GM12878 (cell line): ENCODE measurements around the gene CHD5. TPM values are rescaled to one million over a fixed set of nuclear protein-coding genes. Genes with fewer than 3 reads are reported as not detected.

Experiments
- CBFB ChIP-seq: IDR thresholded peaks from 2 replicates; pipeline ENCODE4 v1.6.1; 2016; ENCODE audit warnings: antibody characterized with exemption, low read depth
- CBX3 ChIP-seq: fragments of 200-600 bp; sonication (generic); IDR thresholded peaks from 2 replicates; pipeline ENCODE4 v1.6.1; 2016; ENCODE audit warnings: low read depth, borderline replicate concordance
- FOS ChIP-seq: IDR thresholded peaks from 3 replicates; pipeline ENCODE4 v1.6.1; 2011; ENCODE audit warnings: borderline replicate concordance; ENCODE audit not compliant: insufficient read length; ENCODE audit errors: extremely low read depth
- FOXK2 ChIP-seq: fragments of 450-650 bp; IDR thresholded peaks from 2 replicates; pipeline ENCODE4 v1.6.1; 2017; ENCODE audit warnings: mild to moderate bottlenecking, moderate library complexity
- MEF2B ChIP-seq: fragments of 450-650 bp; IDR thresholded peaks from 2 replicates; pipeline ENCODE4 v1.6.1; 2018; ENCODE audit warnings: mild to moderate bottlenecking, moderate library complexity; ENCODE audit not compliant: partially characterized antibody, poor library complexity, severe bottlenecking
- NFIC ChIP-seq: IDR thresholded peaks from 2 replicates; pipeline ENCODE4 v1.6.1; 2012; ENCODE audit warnings: low read depth, mild to moderate bottlenecking, inconsistent platforms, low read length, moderate library complexity
- NR2C1 ChIP-seq: fragments of 450-650 bp; IDR thresholded peaks from 2 replicates; pipeline ENCODE4 v1.6.1; 2017; ENCODE audit warnings: antibody characterized with exemption, mild to moderate bottlenecking, moderate library complexity
- SIX5 ChIP-seq: IDR thresholded peaks from 2 replicates; pipeline ENCODE4 v1.6.1; 2011; ENCODE audit warnings: mild to moderate bottlenecking, low read depth, low read length, moderate library complexity; ENCODE audit not compliant: severe bottlenecking
- SMARCA5 ChIP-seq: fragments of 450-650 bp; IDR thresholded peaks from 2 replicates; pipeline ENCODE4 v1.6.1; 2017; ENCODE audit warnings: mild to moderate bottlenecking
- SREBF1 ChIP-seq: IDR thresholded peaks from 2 replicates; pipeline ENCODE4 v1.6.1; 2012; ENCODE audit warnings: mild to moderate bottlenecking, low read length
- WRNIP1 ChIP-seq: IDR thresholded peaks from 2 replicates; pipeline ENCODE4 v1.6.1; 2011; ENCODE audit warnings: low read depth, low read length, improper control_type of control experiment, borderline replicate concordance
- polyA plus RNA-seq, 11 experiments: library from polyadenylated mRNA; depleted of rRNA in 4 of 11; unstranded in 6 of 11; stranded (reverse) in 5 of 11; fragments of >200 nt; fragmentation: Nextera tagmentation in 4 of 11; fragmentation: Illumina TruSeq in 1 of 11; extraction: Ambion mirVana in 4 of 11; extraction: Trizol in 1 of 11; gene quantifications; 1 replicate in 1 of 11; 2 replicates in 10 of 11; pipeline versions ENCODE4 v1.2.1 to v1.2.3, GENCODE V29; 2011 to 2016; ENCODE audit warnings: inconsistent platforms in 2 of 11, missing spikeins in 2 of 11, low read depth in 1 of 11
- total RNA-seq, 4 experiments: library from RNA; depleted of rRNA in 3 of 4; stranded (reverse); fragments of >200 nt in 3 of 4; fragmentation: Illumina TruSeq in 1 of 4; extraction: Trizol in 1 of 4; gene quantifications; 2 replicates each; pipeline versions ENCODE4 v1.2.1 to v1.2.3, GENCODE V29; 2013 to 2021
- TF ChIP-seq, protein P1 (sequence below): fragments of 450-650 bp; conservative IDR thresholded peaks from 2 replicates; pipeline ENCODE4 v1.6.1; 2017; ENCODE audit warnings: mild to moderate bottlenecking, moderate library complexity
- TF ChIP-seq, protein P2 (sequence below): fragments of 450-650 bp; IDR thresholded peaks from 2 replicates; pipeline ENCODE4 v1.6.1; 2018; ENCODE audit warnings: mild to moderate bottlenecking, low read depth, moderate library complexity; ENCODE audit not compliant: partially characterized antibody

Gene CHD5
- total and polyA plus RNA-seq, 10 of the 15 experiments (the other 5 are each of a cell fraction or from before 2014, with no cell fraction given) = 0.03 to 0.49 (median 0.13) TPM; not detected in 3

DNA sequence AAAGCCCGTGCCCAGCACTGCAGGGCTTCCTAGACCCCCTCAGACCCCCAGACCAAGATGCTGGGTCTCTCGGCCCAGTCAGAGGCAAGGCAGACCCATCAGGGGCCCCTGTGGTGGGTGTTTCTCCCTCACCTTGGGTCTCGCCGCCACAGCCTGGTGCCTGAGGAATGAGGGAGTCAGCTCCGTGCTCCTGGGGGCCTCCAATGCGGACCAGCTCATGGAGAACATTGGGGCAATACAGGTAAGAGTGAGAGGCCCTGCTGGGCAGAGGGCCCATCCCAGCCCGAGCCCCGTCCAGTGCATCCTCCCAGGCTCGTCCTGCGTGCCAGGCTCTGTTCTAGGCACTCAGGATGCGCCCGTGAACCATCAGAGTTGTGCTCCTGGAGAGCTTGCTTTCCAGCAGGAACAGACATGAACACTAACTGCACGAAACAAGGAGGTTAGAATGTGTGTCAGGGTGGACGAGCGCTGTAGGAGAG lies 83.0 kb downstream of the CHD5 start (continued):
- no peak for TF ChIP-seq FOS
- no peak for TF ChIP-seq SREBF1
- TF ChIP-seq MEF2B = no peak
- TF ChIP-seq, protein P1, sequence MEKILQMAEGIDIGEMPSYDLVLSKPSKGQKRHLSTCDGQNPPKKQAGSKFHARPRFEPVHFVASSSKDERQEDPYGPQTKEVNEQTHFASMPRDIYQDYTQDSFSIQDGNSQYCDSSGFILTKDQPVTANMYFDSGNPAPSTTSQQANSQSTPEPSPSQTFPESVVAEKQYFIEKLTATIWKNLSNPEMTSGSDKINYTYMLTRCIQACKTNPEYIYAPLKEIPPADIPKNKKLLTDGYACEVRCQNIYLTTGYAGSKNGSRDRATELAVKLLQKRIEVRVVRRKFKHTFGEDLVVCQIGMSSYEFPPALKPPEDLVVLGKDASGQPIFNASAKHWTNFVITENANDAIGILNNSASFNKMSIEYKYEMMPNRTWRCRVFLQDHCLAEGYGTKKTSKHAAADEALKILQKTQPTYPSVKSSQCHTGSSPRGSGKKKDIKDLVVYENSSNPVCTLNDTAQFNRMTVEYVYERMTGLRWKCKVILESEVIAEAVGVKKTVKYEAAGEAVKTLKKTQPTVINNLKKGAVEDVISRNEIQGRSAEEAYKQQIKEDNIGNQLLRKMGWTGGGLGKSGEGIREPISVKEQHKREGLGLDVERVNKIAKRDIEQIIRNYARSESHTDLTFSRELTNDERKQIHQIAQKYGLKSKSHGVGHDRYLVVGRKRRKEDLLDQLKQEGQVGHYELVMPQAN = no peak
- TF ChIP-seq, protein P2, sequence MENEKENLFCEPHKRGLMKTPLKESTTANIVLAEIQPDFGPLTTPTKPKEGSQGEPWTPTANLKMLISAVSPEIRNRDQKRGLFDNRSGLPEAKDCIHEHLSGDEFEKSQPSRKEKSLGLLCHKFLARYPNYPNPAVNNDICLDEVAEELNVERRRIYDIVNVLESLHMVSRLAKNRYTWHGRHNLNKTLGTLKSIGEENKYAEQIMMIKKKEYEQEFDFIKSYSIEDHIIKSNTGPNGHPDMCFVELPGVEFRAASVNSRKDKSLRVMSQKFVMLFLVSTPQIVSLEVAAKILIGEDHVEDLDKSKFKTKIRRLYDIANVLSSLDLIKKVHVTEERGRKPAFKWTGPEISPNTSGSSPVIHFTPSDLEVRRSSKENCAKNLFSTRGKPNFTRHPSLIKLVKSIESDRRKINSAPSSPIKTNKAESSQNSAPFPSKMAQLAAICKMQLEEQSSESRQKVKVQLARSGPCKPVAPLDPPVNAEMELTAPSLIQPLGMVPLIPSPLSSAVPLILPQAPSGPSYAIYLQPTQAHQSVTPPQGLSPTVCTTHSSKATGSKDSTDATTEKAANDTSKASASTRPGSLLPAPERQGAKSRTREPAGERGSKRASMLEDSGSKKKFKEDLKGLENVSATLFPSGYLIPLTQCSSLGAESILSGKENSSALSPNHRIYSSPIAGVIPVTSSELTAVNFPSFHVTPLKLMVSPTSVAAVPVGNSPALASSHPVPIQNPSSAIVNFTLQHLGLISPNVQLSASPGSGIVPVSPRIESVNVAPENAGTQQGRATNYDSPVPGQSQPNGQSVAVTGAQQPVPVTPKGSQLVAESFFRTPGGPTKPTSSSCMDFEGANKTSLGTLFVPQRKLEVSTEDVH = no peak
- no peak for TF ChIP-seq NR2C1
- no peak for TF ChIP-seq SIX5
- TF ChIP-seq CBX3 = no peak
- no peak for TF ChIP-seq SMARCA5
- TF ChIP-seq NFIC = no peak
- TF ChIP-seq FOXK2 = no peak
- no peak for TF ChIP-seq CBFB
- TF ChIP-seq WRNIP1 = no peak
